ENCODE results near the gene LAMC1.
A peak's percentile ranks its signal among the peaks of the same experiment; 100 is the strongest.
"Not testable (repeated sequence)": the region's sequence is repeated elsewhere in the genome, so short reads cannot be mapped to it uniquely, and the experiment has no call there.

The LAMC1 gene

DNA sequence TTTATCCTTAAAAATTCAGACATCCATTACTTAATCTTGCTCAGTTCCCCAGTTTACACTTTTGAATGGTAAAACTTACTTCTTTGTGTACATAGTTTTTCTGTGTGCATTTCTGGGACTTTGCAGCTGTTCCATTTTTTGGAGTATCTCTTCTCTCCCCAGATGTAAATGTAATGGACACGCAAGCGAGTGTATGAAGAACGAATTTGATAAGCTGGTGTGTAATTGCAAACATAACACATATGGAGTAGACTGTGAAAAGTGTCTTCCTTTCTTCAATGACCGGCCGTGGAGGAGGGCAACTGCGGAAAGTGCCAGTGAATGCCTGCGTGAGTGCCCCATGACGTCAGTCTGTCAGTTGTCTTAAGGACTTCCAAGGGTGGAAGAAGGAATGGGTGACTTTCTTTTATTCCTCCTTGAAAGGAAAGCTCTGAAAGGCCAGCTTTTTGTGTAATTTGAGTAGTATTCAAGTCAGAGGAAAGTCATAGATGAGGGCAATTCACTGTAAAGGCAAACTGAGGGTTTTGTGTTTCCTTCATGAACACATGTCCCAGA is 87.2 kb downstream of the LAMC1 start:
- no peak for DNase-seq

GRCh38 chr1:183114441-183114840 is 91.2 kb downstream of the LAMC1 start:
- no peak for DNase-seq

- no peak for DNase-seq
These were observed 93.2 kb downstream of the LAMC1 start for GRCh38 chr1:183116416-183116815.

- DNase-seq = no peak
These were observed 98.4 kb downstream of the LAMC1 start for GRCh38 chr1:183121609-183122008.

- DNase-seq = no peak
These were observed 101.0 kb downstream of the LAMC1 start for GRCh38 chr1:183124259-183124658.

DNA sequence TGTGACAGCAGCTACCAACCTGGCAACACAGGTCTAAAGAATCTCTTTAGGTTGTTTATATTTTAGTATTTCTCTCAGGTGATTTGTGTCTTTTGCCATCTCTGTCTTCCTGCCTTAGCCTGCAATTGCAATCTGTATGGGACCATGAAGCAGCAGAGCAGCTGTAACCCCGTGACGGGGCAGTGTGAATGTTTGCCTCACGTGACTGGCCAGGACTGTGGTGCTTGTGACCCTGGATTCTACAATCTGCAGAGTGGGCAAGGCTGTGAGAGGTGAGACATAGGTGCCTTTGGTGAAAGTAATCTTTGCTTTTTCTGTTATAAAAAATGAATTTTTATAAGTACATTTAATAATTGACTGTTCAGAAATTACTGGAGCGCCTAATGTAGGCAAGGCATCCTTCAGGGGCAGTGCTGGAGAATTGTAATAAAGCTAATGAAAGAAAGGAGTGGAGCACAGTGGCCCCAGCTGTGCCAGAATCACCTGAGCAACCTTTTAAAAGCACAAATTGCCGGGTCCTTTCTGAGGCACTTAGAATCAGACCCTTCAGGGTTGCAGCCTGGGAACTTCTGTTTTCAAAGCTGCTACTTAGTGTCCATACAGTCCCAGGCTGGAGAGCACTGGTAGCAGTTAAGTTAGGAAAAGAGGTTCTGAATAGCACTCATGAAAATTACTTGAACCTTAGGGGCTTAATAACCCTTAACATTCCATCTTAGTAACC is 102.2 kb downstream of the LAMC1 start:
- DNase-seq = no peak

DNA sequence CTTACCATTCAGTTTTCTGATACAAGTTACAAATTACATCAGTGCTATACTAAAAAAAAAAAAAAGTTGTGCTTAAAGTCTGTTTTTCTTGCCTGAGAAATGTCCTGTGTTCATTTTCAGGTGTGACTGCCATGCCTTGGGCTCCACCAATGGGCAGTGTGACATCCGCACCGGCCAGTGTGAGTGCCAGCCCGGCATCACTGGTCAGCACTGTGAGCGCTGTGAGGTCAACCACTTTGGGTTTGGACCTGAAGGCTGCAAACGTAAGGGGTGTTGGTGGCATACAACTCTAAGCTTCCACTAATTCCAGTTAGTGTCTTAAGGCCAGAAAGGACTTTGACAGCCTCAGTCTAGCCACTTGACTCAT is 102.8 kb downstream of the LAMC1 start:
- DNase-seq = no peak

DNA sequence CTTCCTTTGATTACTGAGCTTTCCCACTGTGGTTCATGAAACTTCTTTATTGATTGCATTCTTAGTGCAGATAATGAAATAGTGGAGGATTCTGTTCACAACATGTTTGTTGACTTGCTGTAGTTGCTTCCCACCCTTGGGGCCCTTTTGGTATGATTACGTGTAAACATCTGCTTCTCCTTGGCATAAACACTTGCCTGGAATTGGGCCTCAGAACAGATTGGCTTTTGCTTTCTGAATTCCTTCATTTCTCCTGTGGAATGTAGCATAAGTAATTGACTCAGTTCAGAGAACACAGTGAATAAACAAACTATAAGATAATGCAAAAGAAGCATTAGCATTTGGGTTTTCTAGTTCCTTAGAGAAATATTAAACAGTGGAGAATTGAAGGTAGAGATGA is 103.3 kb downstream of the LAMC1 start:
- DNase-seq = no peak

DNA sequence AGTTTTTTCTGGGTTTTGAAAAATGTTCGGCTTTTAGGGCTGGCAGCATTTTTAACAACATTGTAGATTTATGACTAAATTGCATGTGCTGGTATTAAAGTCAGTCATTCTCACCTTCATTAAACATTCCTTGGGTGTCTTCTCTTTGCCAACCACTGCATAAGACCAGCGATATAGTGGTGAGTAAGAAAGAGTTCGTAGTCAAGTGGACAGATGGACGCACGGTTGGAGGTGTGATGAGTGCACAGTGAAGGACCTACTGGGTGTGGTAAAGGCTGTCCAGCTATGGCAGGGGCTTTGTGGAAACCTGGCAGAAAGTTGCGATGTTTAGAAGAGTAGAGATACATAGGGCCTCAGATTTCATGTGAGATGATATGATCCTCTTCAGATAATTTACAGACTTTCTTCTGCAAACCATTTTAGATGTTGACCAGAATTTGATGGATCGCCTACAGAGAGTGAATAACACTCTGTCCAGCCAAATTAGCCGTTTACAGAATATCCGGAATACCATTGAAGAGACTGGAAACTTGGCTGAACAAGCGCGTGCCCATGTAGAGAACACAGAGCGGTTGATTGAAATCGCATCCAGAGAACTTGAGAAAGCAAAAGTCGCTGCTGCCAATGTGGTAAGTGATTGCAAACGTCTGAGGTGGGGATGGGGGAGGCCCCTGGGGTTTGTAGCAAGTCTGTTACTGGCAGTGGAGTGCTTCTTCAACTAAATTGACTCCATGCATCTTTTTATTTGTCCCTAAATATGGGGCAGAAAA is 106.9 kb downstream of the LAMC1 start:
- DNase-seq = no peak

DNA sequence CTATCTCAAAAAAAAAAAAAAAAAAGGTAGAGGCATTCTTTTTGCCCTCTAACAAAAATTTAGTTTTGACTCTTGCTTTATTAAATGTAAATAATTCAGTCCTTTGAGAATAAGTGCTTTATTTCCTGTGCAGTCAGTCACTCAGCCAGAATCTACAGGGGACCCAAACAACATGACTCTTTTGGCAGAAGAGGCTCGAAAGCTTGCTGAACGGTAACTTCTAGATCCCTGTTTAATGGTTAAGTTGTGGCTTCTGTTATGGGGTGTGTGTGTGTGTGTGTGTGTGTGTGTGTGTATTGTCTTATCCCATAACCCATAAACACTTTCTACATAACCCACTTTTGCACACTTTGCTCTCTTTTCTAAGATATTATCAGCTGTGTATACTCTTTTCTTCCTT is 107.9 kb downstream of the LAMC1 start:
- no peak for DNase-seq

DNA sequence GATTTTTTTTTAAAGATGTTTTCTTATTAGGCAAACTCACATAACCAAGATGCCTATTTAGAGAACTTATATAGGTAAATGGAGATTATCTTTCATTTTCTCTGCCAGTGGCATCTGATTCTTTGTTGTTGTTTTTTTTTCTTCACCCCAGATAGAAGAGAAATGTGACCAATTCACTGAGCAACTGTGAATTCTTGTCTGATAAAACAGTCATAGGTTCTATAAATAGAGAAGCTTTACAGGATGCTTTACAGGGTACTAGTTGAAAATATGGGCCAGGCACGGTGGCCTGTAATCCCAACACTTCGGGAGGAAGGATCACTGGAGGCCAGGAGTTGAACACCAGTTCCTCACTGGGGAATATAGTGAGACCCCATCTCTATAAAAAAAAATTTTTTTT is 112.1 kb downstream of the LAMC1 start:
- no peak for DNase-seq

GRCh38 chr1:183137782-183138181 is 114.6 kb downstream of the LAMC1 start:
- peak; percentile 53 for DNase-seq

DNA sequence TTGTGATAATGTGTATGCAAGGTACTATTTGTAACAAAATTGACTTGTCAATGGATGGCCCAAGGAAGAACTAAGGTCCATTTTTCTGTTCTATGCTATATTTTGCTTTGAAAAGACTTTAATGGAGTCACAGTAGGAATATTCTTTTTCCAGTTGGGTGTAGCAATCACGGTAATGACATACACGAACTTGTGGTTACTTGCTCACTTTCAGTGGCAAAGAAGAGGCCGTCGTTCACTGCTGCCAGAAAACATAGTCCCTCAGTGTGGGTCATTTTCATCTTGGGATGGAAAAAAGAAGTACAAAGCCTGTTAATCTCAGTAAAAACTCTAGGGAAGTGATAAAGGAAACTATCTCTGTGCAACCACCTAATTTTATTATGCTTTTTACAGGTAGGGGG is 115.1 kb downstream of the LAMC1 start:
- no peak for DNase-seq

DNA sequence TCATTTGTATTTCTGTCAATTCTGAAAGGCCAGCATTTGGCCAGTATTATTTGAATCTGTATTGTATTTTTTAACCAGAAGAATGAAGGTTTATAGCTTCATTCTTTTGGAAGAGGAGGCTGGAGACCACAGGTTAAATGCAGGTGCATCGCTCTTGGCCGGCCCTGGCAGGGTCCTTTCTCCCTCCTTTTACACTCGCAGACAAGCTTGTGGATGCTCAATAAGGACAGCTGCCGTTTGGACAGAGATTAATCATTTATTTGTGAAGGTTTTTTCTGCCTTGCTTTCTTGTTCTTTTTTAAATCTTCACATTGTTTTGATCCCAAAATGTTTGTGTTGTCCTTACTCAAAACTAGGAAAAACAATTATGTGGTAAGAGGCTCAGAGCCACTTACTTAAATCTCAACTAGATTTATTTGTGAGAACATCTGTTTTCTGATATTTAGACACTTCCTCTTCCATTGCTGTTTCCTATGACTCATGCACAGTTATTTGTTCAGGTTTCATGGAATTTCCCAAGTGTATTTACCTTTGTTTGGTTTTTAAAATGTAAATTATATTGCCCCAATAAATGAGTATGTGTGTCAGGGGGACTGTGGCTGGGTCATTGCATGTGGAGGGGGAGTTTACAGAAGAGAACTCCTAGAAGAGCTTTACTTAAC is 116.2 kb downstream of the LAMC1 start:
- peak; percentile 32 for DNase-seq

DNA sequence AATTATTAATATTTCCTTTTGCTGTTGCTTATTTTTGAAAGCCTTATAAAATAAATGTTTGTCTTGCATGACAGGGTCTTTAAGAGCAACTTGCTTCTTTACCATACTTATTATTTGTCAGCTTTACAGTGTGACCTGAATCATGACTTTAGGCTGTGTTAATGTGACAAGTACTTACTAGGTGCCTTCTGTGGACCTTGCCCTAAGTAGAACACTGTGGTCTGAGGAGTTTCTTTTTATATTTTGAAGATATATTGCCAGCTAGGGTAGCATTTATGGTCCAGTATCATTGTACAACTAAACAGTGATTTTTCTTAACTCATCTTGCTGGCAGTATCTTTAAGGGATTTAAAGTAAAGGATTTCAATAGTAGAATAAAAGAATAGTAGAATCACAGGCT is 117.4 kb downstream of the LAMC1 start:
- no peak for DNase-seq

DNA sequence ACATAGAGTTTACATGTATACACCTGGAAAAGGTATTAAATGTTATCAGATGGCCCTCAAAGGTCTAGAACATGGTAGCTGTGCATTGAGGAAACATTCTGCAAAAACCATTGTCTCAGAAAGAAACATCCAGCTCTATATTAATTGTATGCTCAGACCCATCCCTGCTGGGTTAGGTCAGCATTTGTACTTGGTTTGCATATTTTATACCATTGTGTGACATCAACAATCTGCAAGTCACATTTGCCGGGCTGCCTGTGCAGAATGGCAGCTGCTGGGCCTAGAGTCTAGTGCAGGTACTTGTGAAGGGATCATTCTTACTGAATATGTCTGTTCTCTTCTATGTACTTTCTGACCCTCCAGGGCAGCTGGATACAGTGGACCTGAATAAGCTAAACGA is 119.0 kb downstream of the LAMC1 start:
- no peak for DNase-seq

- no peak for DNase-seq
These were observed 120.5 kb downstream of the LAMC1 start for GRCh38 chr1:183143576-183144315.

DNA sequence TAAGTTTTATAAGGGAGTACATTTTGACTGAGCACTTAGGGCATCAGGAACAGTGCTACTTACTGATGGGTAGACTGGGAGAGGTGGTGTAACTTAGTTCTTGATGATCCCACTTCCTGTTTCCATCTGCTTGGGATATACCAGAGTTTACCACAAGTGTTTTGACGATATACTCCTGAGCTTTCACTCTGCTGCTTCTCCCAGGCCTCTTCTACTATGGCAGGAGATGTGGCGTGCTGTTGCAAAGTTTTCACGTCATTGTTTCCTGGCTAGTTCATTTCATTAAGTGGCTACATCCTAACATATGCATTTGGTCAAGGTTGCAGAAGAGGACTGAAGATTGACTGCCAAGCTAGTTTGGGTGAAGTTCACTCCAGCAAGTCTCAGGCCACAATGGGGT is 121.5 kb downstream of the LAMC1 start:
- no peak for DNase-seq

GRCh38 chr1:183147735-183148134 is 124.5 kb downstream of the LAMC1 start:
- DNase-seq = no peak

- DNase-seq = peak; percentile 38
These were observed 125.4 kb downstream of the LAMC1 start for GRCh38 chr1:183148599-183148998.

DNA sequence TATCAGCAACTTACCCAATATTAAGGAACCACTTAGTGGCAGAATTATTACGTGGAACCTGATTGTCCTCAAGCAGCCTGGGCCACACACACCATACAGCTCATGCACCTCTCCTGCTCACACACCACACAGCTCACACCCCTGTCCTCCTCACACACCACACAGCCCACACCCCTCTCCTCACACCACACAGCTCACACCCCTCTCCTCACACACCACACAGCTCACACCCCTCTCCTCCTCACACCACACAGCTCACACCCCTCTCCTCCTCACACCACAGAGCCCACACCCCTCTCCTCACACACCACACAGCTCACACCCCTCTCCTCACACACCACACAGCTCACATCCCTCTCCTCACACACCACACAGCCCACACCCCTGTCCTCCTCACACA is 126.1 kb downstream of the LAMC1 start:
- DNase-seq = no peak

GRCh38 chr1:183150032-183150431 is 126.8 kb downstream of the LAMC1 start:
- DNase-seq = not testable (repeated sequence)

DNA sequence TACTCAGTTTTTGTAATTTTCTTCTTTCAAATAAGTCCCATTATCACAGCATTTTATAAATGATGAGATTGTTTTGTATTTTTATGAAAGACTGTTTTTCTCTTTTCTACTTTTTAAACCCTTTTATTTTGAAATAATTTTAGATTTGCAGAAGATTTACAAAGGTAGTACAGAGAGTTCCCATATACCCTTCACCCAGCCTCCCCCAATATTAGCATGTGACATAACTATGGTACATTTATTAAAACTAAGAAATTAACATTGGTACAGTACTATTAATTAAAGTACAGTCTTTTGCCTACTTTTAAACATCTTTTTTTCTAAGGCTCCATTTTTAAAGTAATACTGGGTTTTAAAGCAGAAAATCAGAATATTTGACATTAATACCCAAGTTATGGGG is 127.2 kb downstream of the LAMC1 start:
- no peak for DNase-seq
